Trophoblast cell (in vitro differentiated cells and primary cell): ENCODE results near the gene LRRN1.
A peak's percentile ranks its signal among the peaks of the same experiment; 100 is the strongest.

Source experiments
- DNase-seq, 2 donors: peaks; one replicate each; pipeline ENCODE4 v3.0.0-alpha.2; 2016
- H2AFZ ChIP-seq: 2 replicates; pipeline ENCODE4 v1.6.1; 2013; ENCODE audit warnings: low read length, moderate library complexity, mild to moderate bottlenecking; ENCODE audit not compliant: insufficient read depth, poor library complexity
- H2AK5ac ChIP-seq: 2 replicates; pipeline ENCODE4 v1.6.1; 2013; ENCODE audit warnings: mild to moderate bottlenecking, low read length
- H2BK120ac ChIP-seq: 2 replicates; pipeline ENCODE4 v1.6.1; 2013; ENCODE audit warnings: low read length, mild to moderate bottlenecking, moderate library complexity; ENCODE audit not compliant: insufficient read depth, poor library complexity
- H2BK12ac ChIP-seq: 2 replicates; pipeline ENCODE4 v1.6.1; 2013; ENCODE audit warnings: mild to moderate bottlenecking, low read length, moderate library complexity
- H2BK5ac ChIP-seq: 2 replicates; pipeline ENCODE4 v1.6.1; 2013; ENCODE audit warnings: low read length, low read depth, moderate library complexity, mild to moderate bottlenecking; ENCODE audit not compliant: poor library complexity
- H3K14ac ChIP-seq: 2 replicates; pipeline ENCODE4 v1.6.1; 2013; ENCODE audit warnings: mild to moderate bottlenecking, low read length
- H3K18ac ChIP-seq: 2 replicates; pipeline ENCODE4 v1.6.1; 2013; ENCODE audit warnings: mild to moderate bottlenecking, low read length
- H3K23ac ChIP-seq: 2 replicates; pipeline ENCODE4 v1.6.1; 2013; ENCODE audit warnings: low read length
- H3K27ac ChIP-seq: 2 replicates; pipeline ENCODE4 v1.5.1; 2013; ENCODE audit warnings: low read depth, mild to moderate bottlenecking, inconsistent platforms, low read length, moderate library complexity
- H3K27me3 ChIP-seq: 2 replicates; pipeline ENCODE4 v1.6.1; 2013; ENCODE audit warnings: inconsistent platforms, mild to moderate bottlenecking, low read length, moderate library complexity; ENCODE audit not compliant: insufficient read depth
- H3K36me3 ChIP-seq, 2 experiments: 1 replicate in 1 of 2; 2 replicates in 1 of 2; pipeline ENCODE4 v1.6.1; 2013; ENCODE audit warnings: low read length in 2 of 2, mild to moderate bottlenecking in 2 of 2, moderate library complexity in 1 of 2; ENCODE audit not compliant: insufficient read depth in 2 of 2, control insufficient read depth in 1 of 2
- H3K4ac ChIP-seq: 2 replicates; pipeline ENCODE4 v1.6.1; 2013; ENCODE audit warnings: low read depth, mild to moderate bottlenecking, low read length, moderate library complexity
- H3K4me1 ChIP-seq, 2 experiments: 1 replicate in 1 of 2; 2 replicates in 1 of 2; pipeline ENCODE4 v1.6.1; 2013; ENCODE audit warnings: low read length in 2 of 2, mild to moderate bottlenecking in 2 of 2, moderate library complexity in 1 of 2; ENCODE audit not compliant: insufficient read depth in 2 of 2, control insufficient read depth in 1 of 2
- H3K4me2 ChIP-seq: 2 replicates; pipeline ENCODE4 v1.6.1; 2013; ENCODE audit warnings: inconsistent platforms, mild to moderate bottlenecking, low read length, moderate library complexity
- H3K4me3 ChIP-seq: 2 replicates; pipeline ENCODE4 v1.5.1; 2013; ENCODE audit warnings: mild to moderate bottlenecking, low read depth, low read length, inconsistent platforms
- H3K79me1 ChIP-seq: one replicate; pipeline ENCODE4 v1.6.1; 2013; ENCODE audit warnings: low read length
- H3K79me2 ChIP-seq: 2 replicates; pipeline ENCODE4 v1.6.1; 2013; ENCODE audit warnings: low read length, mild to moderate bottlenecking; ENCODE audit not compliant: control insufficient read depth, insufficient read depth, poor library complexity
- H3K9ac ChIP-seq: 2 replicates; pipeline ENCODE4 v1.6.1; 2013; ENCODE audit warnings: mild to moderate bottlenecking, low read length
- H3K9me3 ChIP-seq: 2 replicates; pipeline ENCODE4 v1.6.1; 2013; ENCODE audit warnings: low read depth, mild to moderate bottlenecking, control low read depth, inconsistent platforms, low read length; ENCODE audit not compliant: insufficient read depth
- H4K12ac ChIP-seq: 2 replicates; pipeline ENCODE4 v1.6.1; 2013; ENCODE audit warnings: low read depth, mild to moderate bottlenecking, low read length, moderate library complexity
- H4K8ac ChIP-seq: 2 replicates; pipeline ENCODE4 v1.6.1; 2013; ENCODE audit warnings: low read depth, mild to moderate bottlenecking, low read length, moderate library complexity
- H4K91ac ChIP-seq: one replicate; pipeline ENCODE4 v1.6.1; 2013; ENCODE audit warnings: low read depth, mild to moderate bottlenecking, low read length, moderate library complexity
- WGBS: extraction: QIAGEN DNeasy Blood & Tissue Kit; methylation state at CpG from one replicate; pipeline ENCODE4 v1.1.7; 2013; ENCODE audit warnings: missing lambda C conversion rate; ENCODE audit not compliant: insufficient read length, insufficient coverage; ENCODE audit errors: extremely low coverage; 5-methylcytosine and 5-hydroxymethylcytosine counted together

LRRN1 gene

GRCh38 chr3:3800080-3800455 is 837 bp downstream of the LRRN1 start:
- Histone ChIP-seq H3K18ac (peak overlapping the region; percentile 89), H3K27me3 (no peaks in the 10 kb centered on the region)

DNA sequence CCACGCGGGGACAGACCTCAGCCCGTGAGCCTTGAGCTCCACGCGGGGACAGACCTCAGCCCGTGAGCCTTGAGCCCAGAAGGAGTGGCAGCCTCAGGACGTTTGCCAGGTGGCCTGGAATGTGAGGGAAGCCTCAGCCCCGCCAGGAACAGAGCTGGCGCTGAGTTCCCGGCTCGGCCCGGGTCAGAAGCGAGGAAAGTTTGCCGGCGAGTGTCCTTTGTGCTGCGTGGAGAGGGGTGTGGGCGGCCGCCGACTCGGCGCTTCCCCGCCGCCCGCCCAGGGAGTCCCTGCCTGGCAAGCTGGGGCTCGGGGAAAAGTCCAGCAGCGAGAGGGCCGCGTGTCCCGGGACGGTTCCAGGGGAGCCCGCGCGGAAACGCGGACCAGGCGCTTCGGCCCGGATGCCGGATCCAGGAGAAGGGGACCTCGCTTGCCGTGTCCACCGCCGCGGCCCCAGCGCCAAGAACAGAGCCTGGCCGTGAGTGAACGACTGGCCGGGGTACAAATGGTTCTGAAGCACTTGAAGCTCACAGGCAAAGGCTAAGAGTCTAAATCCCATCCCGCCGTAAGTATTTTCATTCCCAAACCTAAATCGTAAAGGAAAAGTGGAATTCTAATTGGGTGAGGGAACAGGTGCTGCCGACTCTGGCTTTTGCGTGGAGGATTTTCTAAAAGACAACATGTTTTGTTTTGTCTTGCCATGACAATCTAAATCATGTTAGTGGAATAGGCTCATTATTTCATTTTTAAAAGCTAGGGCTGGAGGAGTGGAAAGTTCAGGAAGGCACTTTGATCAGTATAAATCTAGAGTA is 1.7 kb downstream of the LRRN1 start:
- Histone ChIP-seq H4K12ac (peak overlapping the region; percentile 4), H2AK5ac (no peak overlapping the region), H4K8ac (peak overlapping the region; percentile 6), H3K36me3 (peaks cover 5 to 10% of the 10 kb centered on the region in 2 experiments), H2BK120ac (peak overlapping the region; percentile 38), H3K9ac (peak overlapping the region; percentile 99), H3K14ac (peak overlapping the region; percentile 75), H3K4me1 (peaks cover 4% of the 10 kb centered on the region in 2 experiments), H4K91ac (peak overlapping the region; percentile 82), H3K79me2 (peaks cover 28% of the 10 kb centered on the region), H3K27ac (peak overlapping the region; percentile 68), H3K4me2 (peak overlapping the region; percentile 70), H2BK12ac (no peak overlapping the region), H3K4ac (peak overlapping the region; percentile 83), H3K27me3 (no peaks in the 10 kb centered on the region), H2BK5ac (peak overlapping the region; percentile 66), H3K9me3 (no peaks in the 10 kb centered on the region), H3K79me1 (peaks cover 22% of the 10 kb centered on the region), H2AFZ (peak overlapping the region; percentile 20), H3K23ac (no peak overlapping the region), H3K4me3 (peak overlapping the region; percentile 97), H3K18ac (peak overlapping the region; percentile 48)
- no CpG with 5 or more reads among the region's 53 CpGs for WGBS
- DNase-seq: peak in 1 of 2 donors; percentile 13

More at GRCh38 chr3:3800080-3800455, 837 bp downstream of the LRRN1 start:
- peaks cover 25% of the 10 kb centered on the region for H3K79me2 ChIP-seq
- H2BK12ac ChIP-seq: no peak overlapping the region
- peak overlapping the region; percentile 78 for H2BK5ac ChIP-seq
- H4K91ac ChIP-seq: peak overlapping the region; percentile 57
- H3K4me1 ChIP-seq: peaks cover 2 to 4% of the 10 kb centered on the region in 2 experiments
- peak overlapping the region; percentile 68 for H3K27ac ChIP-seq
- H4K8ac ChIP-seq: peak overlapping the region; percentile 8
- peaks cover 5 to 7% of the 10 kb centered on the region in 2 experiments for H3K36me3 ChIP-seq
- peak overlapping the region; percentile 83 for H3K4ac ChIP-seq
- DNase-seq: no peak
- H3K23ac ChIP-seq: no peak overlapping the region
- H3K9me3 ChIP-seq: no peaks in the 10 kb centered on the region
- H2BK120ac ChIP-seq: no peak overlapping the region
- no CpG with 5 or more reads among the region's 19 CpGs for WGBS
- peak overlapping the region; percentile 97 for H3K4me3 ChIP-seq
- H3K79me1 ChIP-seq: peaks cover 22% of the 10 kb centered on the region
- H4K12ac ChIP-seq: no peak overlapping the region
- H3K9ac ChIP-seq: peak overlapping the region; percentile 100
- H3K4me2 ChIP-seq: peak overlapping the region; percentile 70
- H2AK5ac ChIP-seq: no peak overlapping the region
- H2AFZ ChIP-seq: no peak overlapping the region
- H3K14ac ChIP-seq: peak overlapping the region; percentile 77

DNA sequence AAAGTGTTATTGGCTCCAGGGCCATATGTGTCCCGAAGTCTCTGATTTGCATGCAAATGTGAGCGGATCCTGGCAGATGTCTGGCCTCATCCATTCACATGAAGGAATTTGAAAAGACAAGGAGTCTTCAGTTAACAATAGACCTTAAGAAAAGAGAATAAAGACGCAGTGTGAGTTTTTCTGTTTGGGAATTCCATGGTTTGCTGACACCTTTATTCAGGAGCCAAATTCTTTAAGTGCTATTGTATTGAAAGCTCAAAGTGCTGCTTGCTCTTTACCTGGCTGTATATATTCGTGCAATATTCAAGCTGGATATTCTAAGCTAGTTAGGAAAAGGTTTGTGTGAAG is 2.2 kb downstream of the LRRN1 start:
- H4K91ac ChIP-seq: no peak overlapping the region
- H2BK12ac ChIP-seq: no peak overlapping the region
- no peaks in the 10 kb centered on the region for H3K27me3 ChIP-seq
- no peak for DNase-seq
- H4K12ac ChIP-seq: no peak overlapping the region
- no peak overlapping the region for H3K27ac ChIP-seq
- peak overlapping the region; percentile 70 for H3K4me2 ChIP-seq
- H2AK5ac ChIP-seq: no peak overlapping the region
- no peak overlapping the region for H3K18ac ChIP-seq
- no peaks in the 10 kb centered on the region for H3K9me3 ChIP-seq
- H3K36me3 ChIP-seq: peaks cover 8 to 14% of the 10 kb centered on the region in 2 experiments
- no peak overlapping the region for H3K23ac ChIP-seq
- H2BK120ac ChIP-seq: no peak overlapping the region
- peaks cover 31% of the 10 kb centered on the region for H3K79me2 ChIP-seq
- H4K8ac ChIP-seq: no peak overlapping the region
- H3K79me1 ChIP-seq: peaks cover 22% of the 10 kb centered on the region
- H2AFZ ChIP-seq: no peak overlapping the region
- no CpG with 5 or more reads among the region's 4 CpGs for WGBS
- no peak overlapping the region for H3K14ac ChIP-seq
- no peak overlapping the region for H3K4ac ChIP-seq
- H3K4me1 ChIP-seq: peaks cover 4% of the 10 kb centered on the region in 2 experiments
- H3K4me3 ChIP-seq: peak overlapping the region; percentile 49
- H3K9ac ChIP-seq: peak overlapping the region; percentile 53
- H2BK5ac ChIP-seq: no peak overlapping the region

- Histone ChIP-seq H3K9ac (peak overlapping the region; percentile 34), H3K4me2 (peak overlapping the region; percentile 70), H4K91ac (no peak overlapping the region), H2BK5ac (no peak overlapping the region), H3K79me1 (peaks cover 22% of the 10 kb centered on the region), H3K79me2 (peaks cover 33% of the 10 kb centered on the region), H3K9me3 (no peaks in the 10 kb centered on the region), H3K4ac (peak overlapping the region; percentile 87), H3K27me3 (no peaks in the 10 kb centered on the region), H3K18ac (no peak overlapping the region), H3K27ac (no peak overlapping the region), H3K36me3 (peaks cover 8 to 18% of the 10 kb centered on the region in 2 experiments), H3K4me1 (peaks cover 4% of the 10 kb centered on the region in 2 experiments), H4K8ac (no peak overlapping the region), H3K14ac (no peak overlapping the region), H2AFZ (no peak overlapping the region), H3K4me3 (peak overlapping the region; percentile 74), H3K23ac (no peak overlapping the region), H2BK120ac (no peak overlapping the region), H4K12ac (no peak overlapping the region), H2AK5ac (no peak overlapping the region), H2BK12ac (no peak overlapping the region)
- no peak for DNase-seq
- WGBS: no CpG with 5 or more reads among the region's 13 CpGs
Measured at GRCh38 chr3:3802046-3802445, 2.8 kb downstream of the LRRN1 start.
